Cardiac fibroblast (primary cell): ENCODE results near the gene MCMBP.

Source experiments
- DNase-seq, 2 donors: peaks; one replicate each; pipeline versions ENCODE4 v3.0.0 to v3.0.0-alpha.2; 2010; ENCODE audit warnings: low read depth in 2 of 2
- H3K4me3 ChIP-seq, 2 donors: replicated peaks in 1 of 2; 1 replicate in 1 of 2; 2 replicates in 1 of 2; pipeline ENCODE4 v1.5.1; 2011; ENCODE audit warnings: low read depth in 2 of 2, low read length in 2 of 2, mild to moderate bottlenecking in 2 of 2, moderate library complexity in 1 of 2
- CTCF ChIP-seq: IDR thresholded peaks from one replicate; pipeline ENCODE4 v1.5.1; 2011; ENCODE audit warnings: low read depth, mild to moderate bottlenecking, low read length, inconsistent platforms

MCMBP gene

GRCh38 chr10:119817991-119818888 lies 54.4 kb downstream of the MCMBP start:
- peak overlapping the region; percentile 24 to 28 for H3K4me3 ChIP-seq
- TF ChIP-seq CTCF = no peak
- peak; percentile 46 to 65 for DNase-seq

- no peak for TF ChIP-seq CTCF
- DNase-seq = no peak
- no peak overlapping the region for H3K4me3 ChIP-seq
Observed at GRCh38 chr10:119815671-119816070, 57.0 kb downstream of the MCMBP start.

- no peak for DNase-seq
- H3K4me3 ChIP-seq = no peak overlapping the region
- no peak for TF ChIP-seq CTCF
Observed at GRCh38 chr10:119812684-119813083, 60.0 kb downstream of the MCMBP start.

- H3K4me3 ChIP-seq = no peak overlapping the region
- no peak for DNase-seq
- no peak for TF ChIP-seq CTCF
Observed at GRCh38 chr10:119811122-119811521, 61.5 kb downstream of the MCMBP start.

GRCh38 chr10:119807960-119808697 lies 64.5 kb downstream of the MCMBP start:
- TF ChIP-seq CTCF = no peak
- peak; percentile 13 to 72 for DNase-seq
- H3K4me3 ChIP-seq = no peak overlapping the region

GRCh38 chr10:119806334-119807130 lies 66.1 kb downstream of the MCMBP start:
- no peak for TF ChIP-seq CTCF
- H3K4me3 ChIP-seq = no peak overlapping the region
- no peak for DNase-seq
